GM19023 (cell line): ENCODE data around the gene TC2N.
A peak's percentile ranks its signal among the peaks of the same experiment; 100 is the strongest.
"Not testable (repeated sequence)": the region's sequence is repeated elsewhere in the genome, so short reads cannot be mapped to it uniquely, and the experiment has no call there.

Experiments
- ATAC-seq: cut with Tn5 transposase; IDR thresholded peaks from one replicate; pipeline ENCODE4 v1.9.1; 2021; ENCODE audit warnings: mild to moderate bottlenecking, moderate library complexity; ENCODE audit not compliant: unreplicated experiment

Gene TC2N

GRCh38 chr14:91889477-91890211 lies 22.3 kb upstream of the TC2N start:
- ATAC-seq: no peak

GRCh38 chr14:91888641-91889476 lies 21.5 kb upstream of the TC2N start:
- ATAC-seq: no peak

- no peak for ATAC-seq
These were observed 19.6 kb upstream of the TC2N start for GRCh38 chr14:91886961-91887360.

- ATAC-seq: no peak
These were observed 18.5 kb upstream of the TC2N start for GRCh38 chr14:91885839-91886238.

- no peak for ATAC-seq
These were observed 17.9 kb upstream of the TC2N start for GRCh38 chr14:91885113-91885712.

GRCh38 chr14:91884664-91885063 lies 17.3 kb upstream of the TC2N start:
- no peak for ATAC-seq

GRCh38 chr14:91883753-91884152 lies 16.4 kb upstream of the TC2N start:
- ATAC-seq: no peak

- ATAC-seq: no peak
These were observed 15.4 kb upstream of the TC2N start for GRCh38 chr14:91882776-91883175.

GRCh38 chr14:91882369-91882768 lies 15.0 kb upstream of the TC2N start:
- no peak for ATAC-seq

GRCh38 chr14:91879196-91879595 lies 11.9 kb upstream of the TC2N start:
- no peak for ATAC-seq

- no peak for ATAC-seq
These were observed 10.9 kb upstream of the TC2N start for GRCh38 chr14:91878274-91878673.

- no peak for ATAC-seq
These were observed 10.1 kb upstream of the TC2N start for GRCh38 chr14:91877376-91877915.

- no peak for ATAC-seq
These were observed 9.2 kb upstream of the TC2N start for GRCh38 chr14:91876492-91876891.

- ATAC-seq: no peak
These were observed 8.4 kb upstream of the TC2N start for GRCh38 chr14:91875525-91876286.

- ATAC-seq: peak; percentile 77
These were observed 6.4 kb upstream of the TC2N start for GRCh38 chr14:91873471-91874415.

GRCh38 chr14:91872517-91873470 lies 5.5 kb upstream of the TC2N start:
- ATAC-seq: peak; percentile 19

- peak; percentile 41 for ATAC-seq
These were observed 4.7 kb upstream of the TC2N start for GRCh38 chr14:91872011-91872501.

- ATAC-seq: not testable (repeated sequence)
These were observed 4.1 kb upstream of the TC2N start for GRCh38 chr14:91871401-91871800.
